ENCODE data around the gene EBNA1BP2. TPM values are rescaled to one million over a fixed set of nuclear protein-coding genes. Genes with fewer than 3 reads are reported as not detected.

EBNA1BP2 gene
- total and polyA plus RNA-seq, 2 donors (not counting 3 experiments of a cell fraction or from before 2014, with no cell fraction given), result 47.8 to 104 TPM

GRCh38 chr1:43205671-43206070, 33.6 kb upstream of the EBNA1BP2 start:
- peak; percentile 35 for DNase-seq (ENCODE audit: low read depth, low spot score)
- H3K4me2 ChIP-seq (ENCODE audit: insufficient read depth, low read length), result peak overlapping the region; percentile 66

GRCh38 chr1:43204394-43204793, 32.3 kb upstream of the EBNA1BP2 start:
- Histone ChIP-seq H3K27ac (ENCODE audit: insufficient read depth, low read depth, low read length) (no peak overlapping the region), H3K4me1 (ENCODE audit: control insufficient read depth, extremely low read depth, insufficient read depth, low read length) (peaks cover 27% of the 10 kb centered on the region), H2AFZ (ENCODE audit: low read depth, low read length) (no peak overlapping the region), H3K9me3 (replicated peaks; ENCODE audit: control insufficient read depth, insufficient read depth, low read length) (no peaks in the 10 kb centered on the region), H3K9me1 (replicated peaks; ENCODE audit: control insufficient read depth, extremely low read depth, insufficient read depth, low read length) (no peaks in the 10 kb centered on the region), H4K20me1 (replicated peaks; ENCODE audit: control insufficient read depth, extremely low read depth, insufficient read depth, low read length) (no peaks in the 10 kb centered on the region), H3K4me2 (ENCODE audit: insufficient read depth, low read length) (no peak overlapping the region), H3K9ac (replicated peaks; ENCODE audit: extremely low read depth, insufficient read depth, low read length) (no peak overlapping the region), H3K27me3 (ENCODE audit: control insufficient read depth in 2 of 2, insufficient read depth in 2 of 2, low read length in 2 of 2) (no peaks in the 10 kb centered on the region), H3K36me3 (ENCODE audit: control insufficient read depth in 2 of 2, extremely low read depth in 1 of 2, insufficient read depth in 2 of 2, low read length in 2 of 2) (no peaks in the 10 kb centered on the region), H3K79me2 (ENCODE audit: control insufficient read depth, insufficient read depth, low read length) (no peaks in the 10 kb centered on the region), H3K4me3 (replicated peaks in 1 of 3; ENCODE audit: insufficient read depth in 1 of 3, low read depth in 1 of 3, low read length in 3 of 3) (no peak overlapping the region)
- no peak for TF ChIP-seq GATA2 (IDR thresholded peaks at IDR 0.05; ENCODE audit: insufficient read depth, insufficient read length, low read depth, low read length)
- no peak for TF ChIP-seq FOS (IDR thresholded peaks at IDR 0.05; ENCODE audit: borderline replicate concordance, insufficient read depth, low read length)
- TF ChIP-seq JUN (IDR thresholded peaks at IDR 0.05; ENCODE audit: borderline replicate concordance, insufficient read depth, insufficient read length, low read depth), result no peak
- TF ChIP-seq POLR2AphosphoS5 (IDR thresholded peaks at IDR 0.05; ENCODE audit: insufficient read depth, low read depth, low read length), result no peak
- TF ChIP-seq EZH2 (IDR thresholded peaks at IDR 0.05; ENCODE audit: borderline replicate concordance, low read depth, low read length, severe bottlenecking), result no peak
- no peak for TF ChIP-seq MYC (IDR thresholded peaks at IDR 0.05; ENCODE audit: low read depth, low read length)
- TF ChIP-seq POLR2A (IDR thresholded peaks at IDR 0.05; ENCODE audit: low read depth, low read length), result no peak
- no peak for TF ChIP-seq CTCF (IDR thresholded peaks at IDR 0.05; ENCODE audit: extremely low read depth in 1 of 2, insufficient read depth in 1 of 2, low read depth in 1 of 2, low read length in 2 of 2)
- no peak for TF ChIP-seq MAX (IDR thresholded peaks at IDR 0.05; ENCODE audit: insufficient read depth, insufficient read length)
- BruUV-seq (replicated peaks), result no TSS peak
- ChIA-PET POLR2A (no interaction called here), CTCF (interaction anchor here (1.3 to 4.7 kb wide), 3 partner anchors 23 to 210 kb away, joined by 5 to 42 read pairs (median 13); no protein-coding TSS in a partner anchor)
- DNase-seq (ENCODE audit: low read depth, low spot score) (no peak), FAIRE-seq (no peak)
- dilution Hi-C loops (cut with MboI; ENCODE audit: extremely low pct_ligation_motif_present, low sequenced_read_pairs) (no loop called here), intact Hi-C loops (cut with micrococcal nuclease) (no loop called here)

More at GRCh38 chr1:43205671-43206070, 33.6 kb upstream of the EBNA1BP2 start:
- H3K79me2 ChIP-seq (ENCODE audit: control insufficient read depth, insufficient read depth, low read length), result no peaks in the 10 kb centered on the region
- ChIA-PET POLR2A (interaction anchor here (1.0 to 3.2 kb wide), 3 partner anchors 29 to 153 kb away, joined by 4 to 23 read pairs (median 4); partner anchors contain the start of genes CDC20, CFAP57 and EBNA1BP2), CTCF (interaction anchor here (2.2 to 4.7 kb wide), 4 partner anchors 21 to 292 kb away, joined by 8 to 42 read pairs (median 12); partner anchors contain the start of genes CFAP57 and EBNA1BP2)
- no peak overlapping the region for H3K4me3 ChIP-seq (replicated peaks in 1 of 3; ENCODE audit: insufficient read depth in 1 of 3, low read depth in 1 of 3, low read length in 3 of 3)
- no peaks in the 10 kb centered on the region for H3K9me1 ChIP-seq (replicated peaks; ENCODE audit: control insufficient read depth, extremely low read depth, insufficient read depth, low read length)
- peak; percentile 52 for FAIRE-seq
- peak overlapping the region; percentile 76 for H3K9ac ChIP-seq (replicated peaks; ENCODE audit: extremely low read depth, insufficient read depth, low read length)
- dilution Hi-C loops (cut with MboI; ENCODE audit: extremely low pct_ligation_motif_present, low sequenced_read_pairs) (no loop called here), intact Hi-C loops (cut with micrococcal nuclease) (loop anchor here (1.0 kb wide), 1 partner anchor 264 kb away; no protein-coding TSS in a partner anchor)
- no peaks in the 10 kb centered on the region for H3K36me3 ChIP-seq (ENCODE audit: control insufficient read depth in 2 of 2, extremely low read depth in 1 of 2, insufficient read depth in 2 of 2, low read length in 2 of 2)
- H3K4me1 ChIP-seq (ENCODE audit: control insufficient read depth, extremely low read depth, insufficient read depth, low read length), result peaks cover 27% of the 10 kb centered on the region
- H4K20me1 ChIP-seq (replicated peaks; ENCODE audit: control insufficient read depth, extremely low read depth, insufficient read depth, low read length), result no peaks in the 10 kb centered on the region
- H3K9me3 ChIP-seq (replicated peaks; ENCODE audit: control insufficient read depth, insufficient read depth, low read length), result no peaks in the 10 kb centered on the region
- no TSS peak for BruUV-seq (replicated peaks)
- TF ChIP-seq EZH2 (IDR thresholded peaks at IDR 0.05; ENCODE audit: borderline replicate concordance, low read depth, low read length, severe bottlenecking), result no peak
- peak; percentile 89 for TF ChIP-seq GATA2 (IDR thresholded peaks at IDR 0.05; ENCODE audit: insufficient read depth, insufficient read length, low read depth, low read length)
- peak overlapping the region; percentile 97 for H3K27ac ChIP-seq (ENCODE audit: insufficient read depth, low read depth, low read length)
- H2AFZ ChIP-seq (ENCODE audit: low read depth, low read length), result peak overlapping the region; percentile 29
- H3K27me3 ChIP-seq (ENCODE audit: control insufficient read depth in 2 of 2, insufficient read depth in 2 of 2, low read length in 2 of 2), result no peaks in the 10 kb centered on the region
